Measurements from ENCODE around the gene CFAP119. TPM values are rescaled to one million over a fixed set of nuclear protein-coding genes. Genes with fewer than 3 reads are reported as not detected.

Gene CFAP119
- total and polyA plus RNA-seq, 8 donors = 2.0 to 71.2 (median 10.4) TPM; not detected in 2

- Histone ChIP-seq H3K27me3 (no peaks in the 10 kb centered on the region), H3K27ac (no peak overlapping the region), H3K36me3 (peaks cover 22 to 48% (median 37%) of the 10 kb centered on the region in 4 donors), H3K4me3 (no peak overlapping the region), H3K9me3 (no peaks in the 10 kb centered on the region), H3K4me1 (peaks cover 17 to 38% (median 27%) of the 10 kb centered on the region in 4 donors)
- DNase-seq = peak in 1 of 2 donors; percentile 5
- 75 to 96% (median 88%) methylated on average over 3 of the region's 3 CpGs for WGBS, 5 donors
- TF ChIP-seq POLR2A (IDR thresholded peaks at IDR 0.05) (no peak), POLR2AphosphoS5 (IDR thresholded peaks at IDR 0.05) (no peak), EP300 (IDR thresholded peaks at IDR 0.05) (no peak)
- TF ChIP-seq, protein P1, sequence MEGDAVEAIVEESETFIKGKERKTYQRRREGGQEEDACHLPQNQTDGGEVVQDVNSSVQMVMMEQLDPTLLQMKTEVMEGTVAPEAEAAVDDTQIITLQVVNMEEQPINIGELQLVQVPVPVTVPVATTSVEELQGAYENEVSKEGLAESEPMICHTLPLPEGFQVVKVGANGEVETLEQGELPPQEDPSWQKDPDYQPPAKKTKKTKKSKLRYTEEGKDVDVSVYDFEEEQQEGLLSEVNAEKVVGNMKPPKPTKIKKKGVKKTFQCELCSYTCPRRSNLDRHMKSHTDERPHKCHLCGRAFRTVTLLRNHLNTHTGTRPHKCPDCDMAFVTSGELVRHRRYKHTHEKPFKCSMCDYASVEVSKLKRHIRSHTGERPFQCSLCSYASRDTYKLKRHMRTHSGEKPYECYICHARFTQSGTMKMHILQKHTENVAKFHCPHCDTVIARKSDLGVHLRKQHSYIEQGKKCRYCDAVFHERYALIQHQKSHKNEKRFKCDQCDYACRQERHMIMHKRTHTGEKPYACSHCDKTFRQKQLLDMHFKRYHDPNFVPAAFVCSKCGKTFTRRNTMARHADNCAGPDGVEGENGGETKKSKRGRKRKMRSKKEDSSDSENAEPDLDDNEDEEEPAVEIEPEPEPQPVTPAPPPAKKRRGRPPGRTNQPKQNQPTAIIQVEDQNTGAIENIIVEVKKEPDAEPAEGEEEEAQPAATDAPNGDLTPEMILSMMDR (IDR thresholded peaks at IDR 0.05) = no peak
- intact Hi-C loops (cut with DNase I; ENCODE audit: low total_unique reads) = loop anchor here (10.0 kb wide), 1 partner anchor 65 kb away; no protein-coding TSS in a partner anchor
Observed at GRCh38 chr16:30780021-30780420, 18.2 kb upstream of the CFAP119 start.

- Histone ChIP-seq H3K36me3 (peaks cover 22 to 48% (median 38%) of the 10 kb centered on the region in 4 donors), H3K27ac (no peak overlapping the region), H3K4me3 (no peak overlapping the region), H3K27me3 (no peaks in the 10 kb centered on the region), H3K9me3 (no peaks in the 10 kb centered on the region), H3K4me1 (peaks cover 21 to 38% (median 30%) of the 10 kb centered on the region in 4 donors)
- 81 to 91% (median 88%) methylated on average over 6 of the region's 6 CpGs for WGBS, 5 donors
- intact Hi-C loops (cut with DNase I; ENCODE audit: low total_unique reads) = no loop called here
- DNase-seq = peak in 1 of 2 donors; percentile 5
- TF ChIP-seq POLR2AphosphoS5 (IDR thresholded peaks at IDR 0.05) (no peak), EP300 (IDR thresholded peaks at IDR 0.05) (no peak), POLR2A (IDR thresholded peaks at IDR 0.05) (no peak)
- TF ChIP-seq, protein P1 (IDR thresholded peaks at IDR 0.05) = no peak
Observed at GRCh38 chr16:30779596-30779995, 17.7 kb upstream of the CFAP119 start.

DNA sequence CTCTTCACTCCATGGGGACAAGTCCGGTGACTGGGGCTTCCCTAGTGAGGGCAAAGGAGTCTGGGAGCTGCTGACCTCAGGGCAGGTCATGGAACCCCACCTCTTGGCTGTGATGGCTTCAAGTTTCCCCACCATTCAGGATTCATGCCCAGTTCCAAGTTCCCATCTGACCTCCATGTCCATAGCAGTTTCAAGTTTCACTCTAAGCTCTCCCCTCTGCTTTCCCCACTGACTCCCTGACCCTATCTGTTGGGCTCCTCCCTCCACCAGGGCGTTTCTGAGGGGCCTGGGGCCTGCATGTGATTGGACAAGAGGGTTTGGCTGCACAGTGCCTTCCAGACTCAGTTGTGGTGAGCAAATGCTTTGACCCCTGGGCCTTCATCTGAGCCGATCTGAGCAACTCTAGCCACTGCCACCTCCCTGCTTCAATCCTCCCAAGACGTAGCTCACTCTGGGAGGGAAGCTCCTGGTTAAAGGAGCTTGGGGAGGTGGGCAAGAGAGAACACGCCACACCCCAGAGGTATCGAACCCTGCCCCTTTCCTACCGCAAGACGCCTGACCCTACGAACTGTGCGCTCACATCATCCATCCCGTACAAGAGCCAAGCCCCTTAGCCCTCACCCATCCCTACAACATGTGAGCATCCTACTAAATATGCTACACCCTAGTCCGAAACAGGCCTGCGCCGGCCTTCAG lies 16.8 kb upstream of the CFAP119 start:
- no peak for TF ChIP-seq POLR2AphosphoS5 (IDR thresholded peaks at IDR 0.05)
- TF ChIP-seq POLR2A (IDR thresholded peaks at IDR 0.05) = no peak
- TF ChIP-seq, protein P1 (IDR thresholded peaks at IDR 0.05) = no peak
- Histone ChIP-seq H3K27me3 (no peaks in the 10 kb centered on the region), H3K4me1 (peaks cover 21 to 40% (median 31%) of the 10 kb centered on the region in 4 donors), H3K27ac (peak overlapping the region in 1 of 5 donors; percentile 6), H3K4me3 (no peak overlapping the region), H3K36me3 (peaks cover 26 to 48% (median 39%) of the 10 kb centered on the region in 4 donors), H3K9me3 (no peaks in the 10 kb centered on the region)
- peak in 1 of 2 donors; percentile 37 for DNase-seq
- 78 to 84% (median 82%) methylated on average over 11 to 14 of the region's 14 CpGs for WGBS, 5 donors
- intact Hi-C loops (cut with DNase I; ENCODE audit: low total_unique reads) = no loop called here

DNA sequence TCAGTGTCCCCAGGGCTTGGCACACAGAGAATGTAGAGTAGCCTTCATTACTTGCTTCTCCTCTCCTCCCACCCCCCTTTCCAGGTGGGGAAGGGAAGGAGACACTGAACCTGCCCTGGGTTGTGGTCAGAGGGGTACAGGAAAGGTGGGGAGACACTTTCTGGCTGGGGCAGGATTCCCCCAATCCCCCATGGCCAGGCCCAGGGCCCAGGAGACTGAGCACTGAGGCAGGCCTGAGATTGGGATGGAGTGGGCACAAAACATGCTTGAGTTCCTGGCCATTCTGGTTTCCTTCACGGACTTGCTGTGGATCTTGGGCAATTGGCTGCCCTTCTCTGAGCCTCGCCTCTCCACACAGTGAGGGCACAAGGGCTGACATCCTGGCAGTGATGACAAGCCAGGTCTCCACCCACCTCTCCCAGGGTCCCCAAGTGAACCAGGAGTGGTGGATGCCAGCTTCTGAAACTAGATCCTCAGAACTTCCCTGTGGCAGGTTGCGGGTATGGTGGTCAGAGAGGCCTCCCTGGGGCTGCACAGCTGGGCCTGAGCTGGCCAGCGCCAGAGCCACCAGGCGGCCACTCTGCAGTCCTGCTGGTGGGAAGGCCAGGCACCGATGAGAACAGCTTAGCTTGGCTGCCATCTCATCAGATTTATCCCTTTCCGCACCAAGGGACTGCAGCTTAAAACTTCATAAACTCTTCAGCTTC lies 15.9 kb upstream of the CFAP119 start:
- intact Hi-C loops (cut with DNase I; ENCODE audit: low total_unique reads) = no loop called here
- no peak for TF ChIP-seq POLR2AphosphoS5 (IDR thresholded peaks at IDR 0.05)
- TF ChIP-seq, protein P1 (IDR thresholded peaks at IDR 0.05) = no peak
- no peak for TF ChIP-seq EP300 (IDR thresholded peaks at IDR 0.05)
- no peak for TF ChIP-seq POLR2A (IDR thresholded peaks at IDR 0.05)
- Histone ChIP-seq H3K27ac (peak overlapping the region in 2 of 5 donors; percentile 6 to 29), H3K27me3 (no peaks in the 10 kb centered on the region), H3K4me3 (no peak overlapping the region), H3K4me1 (peaks cover 21 to 40% (median 31%) of the 10 kb centered on the region in 4 donors), H3K9me3 (no peaks in the 10 kb centered on the region), H3K36me3 (peaks cover 21 to 48% (median 39%) of the 10 kb centered on the region in 4 donors)
- peak in 1 of 2 donors; percentile 15 for DNase-seq
- WGBS, 5 donors = 72 to 88% (median 84%) methylated on average over 5 to 7 of the region's 7 CpGs

Measured in stomach (tissue), 9 donors.